NT2/D1 (cell line): ENCODE data around the gene BZW2.

ENCODE experiments used
- YY1 ChIP-seq: IDR thresholded peaks from 2 replicates; pipeline ENCODE4 v1.6.1; 2011; ENCODE audit not compliant: insufficient read length, insufficient read depth
- ZNF274 ChIP-seq: IDR thresholded peaks from 2 replicates; pipeline ENCODE4 v1.6.1; 2011; ENCODE audit warnings: mild to moderate bottlenecking, low read depth, low read length

DNA sequence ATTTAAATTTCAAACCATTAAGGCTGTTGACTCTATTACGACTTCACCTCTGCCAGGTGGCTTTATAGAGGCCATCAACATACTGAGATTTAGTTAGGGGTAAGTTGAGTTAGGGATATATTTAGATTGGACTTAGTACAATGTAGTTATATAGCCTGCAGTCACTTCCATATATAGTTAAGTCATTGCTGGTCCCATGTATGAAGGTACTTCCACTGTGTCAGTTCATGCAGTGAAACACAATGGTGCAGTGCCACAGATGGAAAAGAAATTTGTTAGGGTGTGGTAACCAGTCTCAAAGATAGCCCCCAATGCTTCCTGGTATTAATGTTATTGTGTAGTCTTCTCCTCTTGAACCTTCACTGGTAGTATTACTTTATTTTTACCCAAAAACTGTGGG lies 95.0 kb downstream of the BZW2 start:
- TF ChIP-seq ZNF274 (no peak), YY1 (no peak)
